ENCODE measurements around the gene LSS.
A peak's percentile ranks its signal among the peaks of the same experiment; 100 is the strongest.

The LSS gene

GRCh38 chr21:46218906-46219590 lies 9.5 kb downstream of the LSS start:
- DNase-seq: no peak

- DNase-seq: no peak
These were observed 10.9 kb downstream of the LSS start for GRCh38 chr21:46217511-46218196.

DNA sequence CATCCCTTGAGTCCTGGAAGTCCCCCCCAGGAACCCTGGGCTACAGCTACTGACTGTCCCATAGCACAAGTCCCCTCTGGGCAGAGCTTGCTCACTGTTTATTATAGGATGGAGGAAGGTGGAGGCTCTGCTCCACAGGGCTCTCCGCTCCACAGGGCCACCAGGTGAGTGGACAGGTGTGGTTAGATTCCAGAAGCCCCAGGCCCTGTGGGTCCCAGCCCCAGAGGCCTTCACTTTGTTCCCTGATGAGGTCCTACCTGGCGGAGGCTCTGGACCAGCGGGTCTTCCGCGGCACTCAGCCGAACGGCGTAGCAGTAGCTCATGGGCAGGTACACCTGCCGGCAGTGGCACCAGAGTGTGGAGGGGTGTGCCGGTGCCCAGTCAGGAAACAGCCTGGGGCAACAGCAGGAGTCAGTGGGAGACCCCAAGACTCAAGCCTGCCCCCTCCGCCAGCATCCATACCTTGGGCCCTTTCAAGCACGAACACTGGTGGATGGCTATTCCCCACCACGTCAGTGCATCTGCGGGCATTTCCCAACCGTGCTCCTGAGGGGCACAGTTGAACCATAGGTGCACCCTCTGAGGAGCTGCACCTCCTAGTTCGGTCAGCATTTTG lies 12.3 kb downstream of the LSS start:
- no peak for DNase-seq

- no peak for DNase-seq
These were observed 13.0 kb downstream of the LSS start for GRCh38 chr21:46215436-46216131.

GRCh38 chr21:46214478-46215340 lies 13.9 kb downstream of the LSS start:
- DNase-seq: no peak

GRCh38 chr21:46213620-46214286 lies 14.8 kb downstream of the LSS start:
- DNase-seq: peak; percentile 5

DNA sequence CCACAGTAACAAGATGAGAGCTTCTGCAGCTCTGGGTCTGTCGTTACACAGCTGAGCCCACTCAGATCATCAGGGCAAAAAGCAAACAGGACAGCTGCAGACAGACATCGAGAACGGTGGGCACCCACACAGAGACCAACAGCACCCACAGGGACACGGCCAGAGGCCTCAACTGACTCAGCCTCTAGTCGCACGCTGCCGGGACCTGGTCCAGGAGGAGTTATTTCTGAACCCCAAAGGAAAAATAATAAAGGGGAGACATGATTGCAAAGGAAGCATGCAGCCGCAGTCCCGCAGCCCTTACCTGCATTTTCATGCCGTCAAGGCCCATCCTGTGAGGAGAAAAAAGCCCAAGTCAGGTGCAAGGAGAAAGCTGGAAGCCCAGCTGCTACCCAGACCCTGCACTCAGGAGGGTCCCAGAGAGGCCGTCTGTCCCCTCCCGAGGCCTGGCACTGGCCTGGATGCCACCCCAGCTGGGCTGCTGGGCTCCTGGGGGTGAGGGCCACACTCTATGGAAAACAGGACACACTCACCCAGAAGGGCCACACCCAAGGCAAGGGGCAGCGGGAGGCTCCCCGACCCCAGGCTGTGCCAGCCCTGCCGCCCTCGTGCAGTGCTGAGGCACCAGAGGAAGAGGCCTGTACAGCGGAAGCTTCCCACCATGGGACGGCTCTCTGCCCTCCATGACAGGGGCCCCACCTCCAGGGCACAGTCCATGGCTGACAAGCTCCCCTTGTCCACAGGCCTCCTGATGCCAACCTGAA lies 15.7 kb downstream of the LSS start:
- no peak for DNase-seq

DNA sequence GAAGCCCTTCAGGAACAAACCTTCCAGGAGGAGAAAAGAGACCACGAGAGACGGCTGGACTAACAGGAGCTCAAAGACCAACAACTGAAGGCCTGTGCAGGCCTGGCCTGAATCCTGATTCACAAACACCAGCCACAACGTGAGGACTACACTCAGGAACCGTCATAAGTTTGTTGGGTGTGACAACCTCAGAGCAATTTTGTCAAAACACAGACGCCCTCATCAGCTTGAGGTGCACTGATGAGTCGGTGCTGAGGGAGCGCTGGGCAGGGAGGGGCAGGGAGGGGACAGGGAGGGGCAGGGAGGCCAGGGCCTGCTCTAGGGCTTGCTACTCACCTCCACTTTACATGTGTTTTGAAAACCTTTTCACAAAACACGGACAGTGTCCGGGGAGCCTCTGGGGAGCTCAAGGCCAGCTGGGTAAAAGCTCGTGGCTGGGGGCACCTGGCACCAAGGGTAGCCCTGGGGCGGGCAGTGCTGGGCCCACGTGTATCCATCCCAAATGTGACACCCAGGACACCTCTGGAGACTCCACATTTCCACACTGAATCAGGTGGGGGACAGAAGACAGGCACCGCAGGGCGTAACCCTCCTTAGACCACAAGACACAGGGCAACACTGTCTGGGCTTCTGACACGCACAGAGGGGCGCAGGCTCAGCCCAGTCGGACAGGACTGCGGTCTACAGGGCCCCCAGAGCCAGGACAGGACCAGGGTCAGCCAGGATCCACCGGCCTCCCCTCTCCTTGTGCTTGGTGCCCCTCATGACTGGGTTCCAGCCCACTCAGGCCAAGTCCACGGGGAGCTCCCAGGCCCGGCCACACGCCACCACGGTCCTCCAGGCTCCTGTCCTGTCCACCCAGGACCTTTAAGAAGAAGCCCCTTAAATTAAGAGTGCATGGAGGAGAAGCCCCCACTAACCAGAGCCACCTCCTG lies 16.5 kb downstream of the LSS start:
- DNase-seq: no peak

- DNase-seq: no peak
These were observed 17.2 kb downstream of the LSS start for GRCh38 chr21:46211376-46211775.

DNA sequence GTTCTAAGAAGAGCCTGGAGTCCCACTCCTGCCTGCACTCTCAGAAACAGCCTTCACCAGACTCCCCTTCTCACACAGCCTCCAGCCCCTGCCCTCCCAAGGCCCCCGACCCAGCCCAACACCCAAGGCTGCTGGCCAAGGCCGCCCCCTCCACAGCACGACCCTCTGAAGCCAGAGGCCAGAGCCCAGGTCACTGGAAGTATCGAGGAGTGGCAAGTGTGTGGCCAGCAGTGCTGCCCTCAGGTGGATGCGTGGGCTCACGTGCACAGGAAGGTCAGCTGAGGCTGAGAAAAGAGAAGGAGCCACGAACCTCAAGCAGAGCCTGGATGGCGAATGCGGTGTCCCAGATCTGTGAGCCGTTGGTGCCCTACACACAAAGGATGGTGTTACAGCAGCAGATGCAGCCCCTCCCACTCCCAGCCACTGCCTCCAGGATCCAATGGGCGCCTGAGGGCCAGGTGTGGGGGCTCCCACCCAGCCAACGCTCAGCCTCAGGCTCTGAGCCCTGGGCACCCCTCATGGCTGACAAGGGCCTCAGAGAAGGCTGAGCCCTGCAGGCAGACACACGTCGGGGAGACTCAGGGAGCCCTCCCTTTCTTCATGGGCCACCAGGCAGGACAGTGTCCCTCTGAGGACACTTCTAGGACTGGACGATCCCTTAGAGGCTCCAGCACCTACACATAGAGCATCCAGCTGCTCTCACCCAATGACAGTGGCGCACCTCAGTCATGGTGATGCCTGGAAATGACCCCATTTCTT lies 18.0 kb downstream of the LSS start:
- DNase-seq: no peak

GRCh38 chr21:46208761-46209721 lies 19.5 kb downstream of the LSS start:
- no peak for DNase-seq

DNA sequence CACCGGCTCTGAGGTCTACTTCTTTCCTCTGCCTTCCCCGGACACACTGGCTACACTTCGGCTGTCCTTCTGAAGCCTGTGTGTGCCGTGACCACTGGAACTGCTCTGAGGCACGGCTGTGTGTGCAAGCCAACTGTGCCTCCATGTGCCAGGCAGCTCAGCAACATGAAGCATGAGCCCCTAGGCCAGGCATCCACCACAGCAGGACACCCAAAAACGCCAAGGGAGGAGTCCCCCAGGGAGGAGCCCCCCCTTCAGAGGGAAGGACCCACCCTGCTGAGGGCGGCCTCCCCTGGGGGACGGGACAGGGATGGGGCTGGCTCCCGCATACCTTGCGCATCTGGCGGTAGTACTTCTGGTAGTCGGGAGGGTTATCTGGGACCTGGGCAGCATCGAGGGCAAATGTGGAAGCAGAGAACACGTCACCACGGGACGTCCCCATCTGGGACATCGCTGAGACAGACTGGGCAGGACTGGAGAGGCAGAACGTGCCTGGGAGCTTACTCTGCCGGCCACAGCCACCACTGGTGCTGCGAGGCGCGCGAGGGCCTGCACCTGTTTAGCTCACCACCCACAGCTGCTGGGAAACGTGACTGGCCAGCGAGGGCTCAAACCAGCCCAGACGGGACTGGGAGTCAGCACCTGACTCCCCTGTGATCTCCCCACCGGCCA lies 20.5 kb downstream of the LSS start:
- no peak for DNase-seq

GRCh38 chr21:46207006-46207919 lies 21.3 kb downstream of the LSS start:
- no peak for DNase-seq

DNA sequence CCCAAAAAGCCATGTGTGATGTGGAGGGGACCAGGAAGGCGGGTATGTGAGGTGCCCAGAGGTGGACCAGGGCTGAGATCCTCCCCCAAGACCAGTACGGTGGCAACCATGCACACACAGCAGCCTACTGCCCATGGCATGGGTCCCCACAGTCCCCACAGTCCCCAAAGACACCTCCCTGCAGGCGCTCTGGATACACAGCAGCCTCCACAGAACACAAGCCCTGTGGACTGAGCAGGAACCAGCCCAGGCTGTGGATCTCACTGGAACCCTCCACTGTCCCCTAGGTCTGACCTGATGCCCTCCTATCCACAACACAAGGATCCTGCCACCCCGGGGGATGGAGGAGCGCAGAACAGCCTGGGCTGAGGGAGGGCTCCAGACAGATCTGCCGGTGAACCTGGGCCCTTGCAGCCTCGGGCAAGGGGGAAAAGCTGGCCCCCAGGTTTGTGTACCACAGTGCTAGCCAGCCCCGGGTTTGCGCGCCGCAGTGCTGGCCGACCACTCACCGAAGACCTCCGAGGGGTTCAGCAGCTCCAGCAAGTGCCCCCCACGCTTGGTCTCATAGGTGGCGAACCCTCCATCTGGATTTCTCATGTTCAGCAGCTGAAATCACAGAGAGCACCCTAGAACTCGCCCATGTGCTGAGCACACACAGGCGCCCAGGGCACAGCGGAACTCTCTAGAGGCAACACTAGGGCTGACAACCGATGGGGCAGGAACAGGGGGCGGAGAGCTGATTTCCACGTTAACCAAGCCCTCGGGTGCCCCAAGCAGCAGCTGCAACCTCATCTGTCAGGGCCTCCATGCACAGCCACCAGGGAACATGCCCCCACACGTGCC lies 22.2 kb downstream of the LSS start:
- no peak for DNase-seq

DNA sequence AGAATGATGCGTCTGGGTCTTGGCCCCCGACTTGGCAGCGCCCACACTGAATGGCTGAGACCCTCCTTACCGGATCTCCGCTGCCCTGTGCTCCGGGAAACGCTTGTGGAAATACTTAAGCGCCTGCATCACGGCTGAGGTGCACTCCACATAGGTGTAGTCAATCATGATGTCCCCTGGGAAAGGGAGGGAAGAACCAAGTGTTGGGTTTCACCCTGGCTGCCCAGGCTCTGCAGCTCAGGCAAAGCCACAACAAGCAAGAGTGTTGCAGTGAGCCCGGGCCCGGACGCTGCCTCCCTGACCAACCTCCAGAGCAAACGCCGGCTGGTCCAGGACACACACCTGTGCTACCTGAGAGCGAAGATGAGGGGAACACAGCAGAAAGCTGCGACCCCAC lies 22.8 kb downstream of the LSS start:
- no peak for DNase-seq
